Activated CD4-positive, CD25-positive, alpha-beta regulatory T cell treated with anti-CD3 and anti-CD28 coated beads, Interleukin-2, amount 50 U/mL, for 24 hours (primary cell): ENCODE data around the gene TMEM51.
"Not testable (repeated sequence)": the region's sequence is repeated elsewhere in the genome, so short reads cannot be mapped to it uniquely, and the experiment has no call there.

Experiments
- ATAC-seq, 2 donors: fragments of 150-1000 bp; cut with Tn5 transposase; one replicate each; pipeline ENCODE4 v1.10.0; 2021; ENCODE audit warnings: mild to moderate bottlenecking in 1 of 2, moderate library complexity in 1 of 2

Gene TMEM51

DNA sequence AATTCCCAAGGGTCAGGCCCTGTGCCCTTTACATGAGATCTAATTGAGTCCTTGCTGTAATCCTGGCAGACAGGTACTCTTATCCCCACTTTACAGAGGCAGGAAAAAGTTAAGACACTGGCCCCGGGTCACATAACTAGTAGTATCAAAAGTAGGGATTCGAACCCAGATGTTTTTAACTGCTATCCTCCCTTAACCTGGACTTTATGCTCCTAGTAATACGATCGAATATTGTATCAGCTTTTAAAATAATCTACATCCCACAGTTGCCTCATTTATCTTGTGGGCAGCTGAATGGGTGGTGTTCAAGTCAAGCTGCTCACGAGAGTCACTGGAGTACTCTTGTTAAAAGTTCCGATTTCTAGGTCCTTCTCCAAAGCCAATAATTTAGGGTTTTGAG, 25.5 kb upstream of the TMEM51 start:
- ATAC-seq, result no peak

DNA sequence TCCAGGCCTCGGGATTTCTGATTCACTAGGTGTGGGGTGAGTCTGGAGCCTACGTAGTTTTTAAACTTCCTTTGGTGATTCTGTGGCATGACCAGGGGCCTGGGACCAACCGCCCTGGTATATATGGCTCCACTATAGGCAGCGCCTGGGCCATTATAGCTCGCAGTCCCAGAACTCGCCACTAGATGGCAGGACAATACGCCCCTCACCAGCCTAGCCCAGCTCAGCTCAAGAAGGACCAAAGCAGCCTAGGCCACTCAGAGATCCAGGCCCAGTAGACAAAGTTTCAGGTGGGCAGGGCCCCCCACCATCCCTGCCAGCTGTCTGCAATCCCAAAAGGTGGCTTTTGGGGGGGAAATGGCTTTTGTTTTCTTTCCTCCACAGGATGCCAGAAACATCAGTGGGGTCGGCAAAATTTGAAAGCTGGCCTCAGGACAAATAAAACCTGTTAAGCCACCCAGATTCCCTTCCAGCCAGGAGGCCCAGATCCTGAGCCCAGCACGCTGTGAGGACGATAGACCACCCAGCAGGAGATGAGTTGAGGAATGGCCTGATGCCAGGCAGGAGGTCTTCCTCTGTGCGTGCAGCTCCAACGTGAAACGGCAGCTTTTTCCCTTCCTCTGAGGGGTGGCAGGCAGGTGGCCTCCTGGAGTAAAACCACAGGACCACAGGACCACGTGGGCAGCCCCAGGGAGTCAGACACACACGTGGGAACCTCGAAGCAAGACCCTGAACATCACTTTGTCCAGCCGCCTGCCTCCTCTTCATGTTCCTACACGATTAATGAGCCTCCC, 24.8 kb upstream of the TMEM51 start:
- ATAC-seq, result peak; percentile 81 to 89

DNA sequence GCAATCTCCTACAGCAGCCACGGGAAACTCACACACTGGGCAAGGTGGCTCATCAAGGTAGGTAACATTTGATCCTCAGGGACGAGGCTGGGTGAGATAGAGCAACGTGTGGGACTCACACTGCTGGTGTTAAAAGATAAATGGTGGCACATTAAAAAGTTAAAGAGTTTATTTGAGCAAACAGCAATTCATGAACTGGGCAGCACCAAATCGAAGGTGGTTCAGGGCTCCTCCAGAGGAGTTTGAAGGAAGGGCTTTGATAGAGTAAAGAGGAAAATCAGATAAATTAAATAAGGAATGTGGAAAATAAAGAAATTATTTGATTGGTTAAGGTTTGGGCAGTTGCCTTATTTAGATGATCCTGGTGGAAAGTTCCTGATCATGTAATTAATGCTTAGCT, 23.6 kb upstream of the TMEM51 start:
- no peak for ATAC-seq

DNA sequence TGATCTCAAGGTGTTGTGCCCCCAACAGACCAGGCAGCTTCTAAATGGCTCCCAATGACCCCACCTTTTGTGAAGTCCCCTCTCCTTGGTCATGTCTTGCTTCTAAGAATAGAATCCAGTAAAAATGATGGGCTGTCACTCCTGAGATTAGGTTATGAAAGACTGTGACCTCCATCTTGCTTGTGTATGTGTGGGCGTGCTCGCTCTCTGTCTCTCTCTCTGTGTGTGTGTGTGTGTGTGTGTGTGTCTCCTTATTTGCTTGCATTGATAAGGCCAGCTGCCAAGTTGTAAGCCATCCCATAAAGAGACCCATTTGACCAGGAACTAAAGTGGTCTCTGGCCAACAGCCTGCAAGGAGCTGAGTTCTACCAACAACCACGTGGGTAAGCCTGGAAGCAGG, 22.9 kb upstream of the TMEM51 start:
- ATAC-seq, result no peak

DNA sequence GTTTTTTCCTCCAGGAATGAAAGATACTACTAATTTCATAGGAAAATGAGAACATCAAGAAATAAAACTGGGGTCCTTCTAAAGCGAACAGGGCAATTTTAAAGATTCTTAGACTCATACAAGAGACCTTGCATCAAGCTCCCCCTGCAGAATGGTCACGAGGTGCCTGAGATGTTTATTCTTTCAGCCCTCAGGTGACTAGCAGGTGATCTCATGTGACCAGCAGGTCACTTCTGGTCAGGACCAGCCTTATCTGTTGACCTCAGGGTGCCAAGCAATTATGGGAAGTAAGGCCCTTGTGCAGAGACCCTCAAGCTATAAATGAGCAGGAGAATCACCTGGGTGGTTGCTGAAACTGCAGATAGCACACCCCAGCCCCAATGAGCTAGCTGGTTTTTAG, 20.6 kb upstream of the TMEM51 start:
- no peak for ATAC-seq

DNA sequence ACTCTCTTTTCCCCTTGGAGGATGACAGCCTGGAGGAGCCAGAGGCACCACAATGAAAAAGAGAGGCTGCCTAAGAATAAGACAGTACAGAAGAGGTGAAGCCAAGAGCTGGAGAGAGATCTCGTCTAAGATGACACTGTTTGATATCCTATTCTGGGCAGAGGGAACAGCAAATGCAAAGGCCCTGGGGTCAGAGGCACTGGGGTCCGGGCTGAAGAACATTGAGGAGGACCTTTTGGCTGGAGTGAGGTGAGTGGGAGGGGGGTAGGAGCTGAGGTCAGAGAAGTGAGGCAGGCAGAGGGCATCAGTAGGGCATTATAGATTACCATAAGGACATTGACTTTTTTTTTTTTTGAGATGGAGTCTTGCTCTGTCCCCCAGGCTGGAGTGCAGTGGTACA, 19.3 kb upstream of the TMEM51 start:
- ATAC-seq, result no peak

DNA sequence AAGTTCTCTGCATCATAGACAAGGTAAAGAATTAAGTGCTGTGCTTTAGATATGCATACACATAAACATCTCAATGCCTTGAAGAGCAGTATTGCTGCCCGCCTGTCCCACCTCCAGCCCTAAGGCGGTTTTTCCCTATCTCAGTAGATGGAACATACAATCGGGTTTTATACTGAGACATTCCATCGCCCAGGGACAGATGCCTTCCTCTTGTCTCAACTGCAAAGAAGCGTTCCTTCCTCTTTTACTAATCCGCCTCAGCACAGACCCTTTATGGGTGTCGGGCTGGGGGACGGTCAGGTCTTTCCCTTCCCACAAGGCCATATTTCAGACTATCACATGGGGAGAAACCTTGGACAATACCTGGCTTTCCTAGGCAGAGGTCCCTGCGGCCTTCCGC, 17.9 kb upstream of the TMEM51 start:
- ATAC-seq, result not testable (repeated sequence)

DNA sequence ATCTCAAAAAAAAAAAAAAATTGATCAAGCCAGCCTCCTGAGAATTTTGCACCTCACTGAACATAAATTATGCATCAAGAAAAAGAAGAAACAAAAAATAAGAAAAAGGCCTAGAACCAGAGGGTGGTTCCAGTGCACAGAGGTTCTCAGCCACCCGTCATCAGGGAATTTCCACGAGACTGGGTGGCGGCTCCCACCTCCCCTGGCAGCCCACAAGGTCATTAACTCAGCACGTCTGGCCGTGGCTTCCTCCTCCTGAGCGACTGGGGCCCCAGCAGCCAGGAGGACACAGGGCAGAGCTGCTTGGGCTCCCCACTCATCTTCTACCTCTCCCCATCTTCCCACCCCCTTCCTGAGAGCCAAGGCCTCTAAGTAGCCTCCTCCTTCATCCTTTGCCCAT, 15.7 kb upstream of the TMEM51 start:
- peak in 1 of 2 donors; percentile 24 for ATAC-seq

DNA sequence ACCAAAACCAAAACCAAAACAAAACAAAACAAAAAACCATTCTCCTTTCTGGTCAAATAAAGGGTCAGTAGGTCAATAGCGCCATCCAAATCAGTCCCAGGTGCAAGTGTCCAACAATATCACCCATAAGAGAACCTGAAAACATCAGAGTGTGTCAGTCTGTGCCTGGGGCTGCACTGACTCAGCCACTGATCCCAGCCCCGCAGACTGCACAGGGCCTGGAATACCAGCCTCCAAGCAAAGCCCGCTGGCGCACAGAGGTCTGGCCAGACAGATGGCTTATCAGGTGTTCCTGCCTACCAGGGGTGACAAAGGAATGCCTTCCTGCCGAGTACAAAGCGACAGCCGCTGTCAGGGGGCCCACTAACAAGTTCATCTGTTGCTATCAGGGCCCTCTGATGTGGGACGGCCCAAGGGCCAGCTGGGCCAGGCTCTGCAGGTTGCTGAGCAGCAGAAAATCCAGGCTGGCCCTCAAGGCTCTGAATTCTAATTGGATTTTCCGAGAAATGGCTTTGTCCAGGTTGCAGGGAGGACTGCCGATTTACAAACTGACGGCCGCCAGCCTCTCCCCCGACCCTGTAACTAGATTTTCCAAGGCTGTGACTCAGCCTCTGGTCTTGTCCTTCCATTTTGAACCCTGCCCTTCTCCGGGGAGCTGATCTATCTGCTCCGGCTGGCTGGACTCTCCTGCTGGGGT, 13.7 kb upstream of the TMEM51 start:
- no peak for ATAC-seq

DNA sequence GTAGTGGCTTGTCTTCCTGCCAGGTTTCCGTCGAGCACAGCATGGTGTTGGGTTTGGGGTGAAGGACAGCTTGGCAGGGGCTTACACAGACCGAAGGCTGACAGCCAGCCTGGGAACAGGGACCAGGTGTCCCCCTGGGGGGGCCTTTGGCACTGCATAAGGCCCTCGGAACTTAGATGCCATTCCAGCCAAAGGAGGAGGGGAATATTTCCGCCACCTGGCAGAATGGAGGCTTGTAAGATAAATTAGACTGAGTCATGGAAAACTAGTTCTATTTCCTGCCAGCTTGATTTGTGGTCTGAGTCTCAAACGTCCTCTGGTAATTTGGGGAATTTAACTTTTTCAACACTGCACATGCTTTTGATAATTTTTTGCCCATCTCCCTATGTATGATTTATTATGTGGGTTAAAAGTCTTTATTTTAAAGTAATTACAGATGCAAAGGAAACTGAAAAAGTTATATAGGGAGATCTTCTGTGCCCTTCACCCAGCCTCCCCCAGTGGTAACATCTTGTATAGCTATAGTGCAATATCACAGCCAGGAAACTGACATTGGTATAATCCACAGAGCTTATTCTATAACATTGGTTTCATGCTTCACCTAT, 11.5 kb upstream of the TMEM51 start:
- ATAC-seq, result no peak

DNA sequence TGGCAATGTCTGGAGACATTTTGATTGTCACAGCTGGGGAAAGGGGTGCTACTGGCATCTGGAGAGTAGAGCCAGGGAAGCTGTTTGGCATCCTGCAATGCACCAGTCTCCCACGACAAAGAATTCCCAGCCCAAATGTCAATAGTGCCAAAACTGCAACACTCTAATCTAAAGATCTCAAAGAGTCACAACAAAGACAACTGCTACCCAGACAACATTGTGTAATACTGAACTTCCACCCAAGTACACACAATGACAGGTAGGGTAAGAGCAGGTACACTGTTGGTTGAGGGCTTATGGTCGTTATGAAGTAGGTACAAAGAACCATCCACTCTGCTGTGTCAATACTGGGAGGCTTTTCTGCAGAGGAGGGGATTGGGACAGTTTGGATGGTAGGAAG, 8.2 kb upstream of the TMEM51 start:
- no peak for ATAC-seq

DNA sequence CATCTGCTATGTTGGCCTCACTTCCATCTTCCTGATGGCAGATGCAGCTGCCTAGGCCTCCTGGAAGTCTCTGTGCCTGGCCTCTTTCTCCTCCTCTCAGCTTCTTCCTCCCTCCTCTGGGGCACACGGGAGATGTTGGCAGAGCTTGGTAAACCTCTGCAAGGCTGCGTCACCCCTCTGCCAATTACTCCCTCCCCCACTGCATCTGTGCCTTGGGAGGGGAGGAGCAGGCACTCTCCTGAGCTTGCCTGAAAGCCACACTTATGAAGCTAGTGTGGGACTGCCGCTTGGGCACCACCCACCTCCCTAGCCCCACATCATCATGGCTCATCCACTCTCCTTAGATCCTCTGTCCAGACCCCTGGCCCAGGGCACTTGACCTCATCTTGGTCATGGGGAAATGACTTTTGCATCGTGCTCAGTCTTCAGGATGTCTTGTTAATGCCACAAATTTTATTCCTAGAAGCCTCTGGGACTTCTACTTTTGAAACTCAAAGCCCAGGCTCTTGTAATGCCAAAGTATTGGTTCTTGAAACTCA, 7.3 kb upstream of the TMEM51 start:
- no peak for ATAC-seq

DNA sequence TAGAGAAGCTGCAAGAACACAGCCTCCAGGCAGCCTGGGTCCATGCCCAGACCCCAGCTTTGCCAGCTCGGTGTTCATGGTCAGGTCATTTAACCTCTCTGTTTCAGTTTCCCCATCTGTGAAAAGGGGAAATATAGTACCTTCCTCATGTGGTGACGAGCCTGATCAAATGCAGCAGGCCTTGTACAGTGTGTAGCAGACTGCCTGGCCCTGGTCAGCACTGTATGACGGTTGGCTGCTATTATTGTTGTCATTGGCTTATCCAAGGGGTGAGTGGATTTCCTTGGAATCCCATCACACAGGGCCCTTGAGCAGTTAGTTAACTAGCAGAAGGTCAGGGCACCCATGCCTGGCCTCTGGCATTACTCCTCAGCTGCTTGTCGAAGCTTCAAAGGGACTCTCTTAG, 6.6 kb upstream of the TMEM51 start:
- ATAC-seq, result no peak

DNA sequence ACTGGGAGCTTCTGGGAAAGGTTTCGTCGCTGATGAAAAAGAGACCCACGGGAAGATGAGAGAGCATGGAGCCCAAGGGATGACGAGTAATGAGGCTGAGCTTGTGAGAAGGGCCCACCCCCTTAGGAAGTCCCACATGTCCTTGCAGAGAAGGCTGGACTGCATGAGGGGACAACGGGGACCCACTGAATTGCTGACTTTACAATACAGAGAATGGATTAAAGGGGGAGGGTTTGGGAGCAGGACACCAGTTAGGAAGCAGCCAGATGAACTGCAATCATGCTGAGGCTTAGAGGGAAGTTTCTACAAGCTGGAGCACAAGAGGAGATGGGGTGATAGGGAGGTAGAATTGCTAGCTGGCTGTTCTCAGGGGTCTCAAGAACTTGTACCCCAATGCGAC, 5.5 kb upstream of the TMEM51 start:
- ATAC-seq, result no peak

DNA sequence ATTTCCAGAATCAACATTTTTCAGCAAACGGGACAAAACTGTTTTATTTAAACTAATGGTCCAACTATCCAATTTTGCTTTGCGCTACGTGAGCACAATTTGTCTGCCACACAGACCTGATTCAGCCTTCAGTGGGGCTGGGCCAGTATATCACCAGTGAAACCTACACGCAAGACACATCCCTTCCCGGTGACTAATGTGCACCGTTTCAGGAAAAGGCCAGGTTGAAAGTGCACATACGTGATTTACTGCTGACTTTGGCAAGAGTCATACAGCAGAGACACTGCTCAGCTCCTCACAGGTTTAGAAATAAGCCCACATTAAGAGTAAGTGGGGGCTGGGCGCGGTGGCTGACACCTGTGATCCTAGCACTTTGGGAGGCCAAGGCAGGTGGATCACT, 5.1 kb upstream of the TMEM51 start:
- no peak for ATAC-seq

DNA sequence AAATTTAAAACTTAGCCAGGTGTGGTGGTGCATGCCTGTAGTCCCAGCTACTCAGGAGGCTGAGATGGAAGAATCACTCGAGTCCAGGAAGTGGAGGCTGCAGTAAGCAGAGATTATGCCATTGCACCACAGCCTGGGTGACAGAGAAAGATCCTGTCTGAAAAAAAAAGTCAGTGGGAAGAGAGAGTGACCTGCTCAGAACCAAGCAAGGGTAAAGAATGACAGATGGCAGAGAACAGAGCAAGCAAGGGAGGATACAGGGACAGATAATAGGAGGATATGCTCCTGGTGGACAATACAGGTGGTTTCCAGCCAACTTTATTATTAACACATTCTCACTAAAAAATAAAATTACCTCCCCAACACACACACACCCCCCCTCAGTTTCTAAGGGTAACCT, 4.6 kb upstream of the TMEM51 start:
- ATAC-seq, result no peak

DNA sequence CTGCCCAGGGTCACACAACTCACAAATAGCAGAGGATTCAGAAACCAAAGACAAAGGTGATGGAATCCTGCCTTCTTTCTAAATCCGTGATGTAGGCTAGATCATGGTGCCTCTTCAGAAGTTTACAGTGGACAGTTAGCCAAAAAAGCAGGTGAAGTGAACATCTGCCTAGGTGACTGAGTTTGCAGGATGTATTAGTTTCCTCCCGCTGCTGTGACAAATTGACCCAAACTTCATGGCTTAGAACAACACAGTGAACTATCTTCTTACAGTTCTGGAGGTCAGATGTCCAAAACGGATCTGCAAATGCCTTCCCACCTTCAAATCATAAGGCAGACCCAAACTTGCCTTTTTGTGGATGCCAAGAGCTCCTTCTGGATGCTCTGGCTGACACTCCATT, 3.2 kb upstream of the TMEM51 start:
- ATAC-seq, result no peak

DNA sequence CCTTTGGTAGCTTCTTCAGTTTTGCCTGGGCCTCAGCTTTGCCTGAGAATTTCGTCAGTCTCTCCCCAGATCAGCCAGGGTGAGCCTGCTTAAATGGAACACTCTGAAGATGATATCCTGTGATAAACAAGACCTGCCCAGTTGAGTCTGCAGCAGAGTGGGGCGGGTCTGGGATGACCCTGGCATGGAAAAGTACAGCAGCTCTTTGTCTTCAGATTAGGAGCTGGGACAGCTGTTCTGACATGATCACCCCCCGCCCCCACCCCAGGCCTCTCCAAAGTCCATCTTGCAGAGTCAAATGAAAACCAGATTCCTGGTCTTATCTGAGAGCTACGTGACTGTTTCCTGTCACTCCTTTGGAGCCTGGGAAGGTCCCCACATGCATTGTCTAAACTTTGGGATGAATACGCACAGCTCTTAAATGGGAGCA, 2.2 kb upstream of the TMEM51 start:
- ATAC-seq, result no peak

DNA sequence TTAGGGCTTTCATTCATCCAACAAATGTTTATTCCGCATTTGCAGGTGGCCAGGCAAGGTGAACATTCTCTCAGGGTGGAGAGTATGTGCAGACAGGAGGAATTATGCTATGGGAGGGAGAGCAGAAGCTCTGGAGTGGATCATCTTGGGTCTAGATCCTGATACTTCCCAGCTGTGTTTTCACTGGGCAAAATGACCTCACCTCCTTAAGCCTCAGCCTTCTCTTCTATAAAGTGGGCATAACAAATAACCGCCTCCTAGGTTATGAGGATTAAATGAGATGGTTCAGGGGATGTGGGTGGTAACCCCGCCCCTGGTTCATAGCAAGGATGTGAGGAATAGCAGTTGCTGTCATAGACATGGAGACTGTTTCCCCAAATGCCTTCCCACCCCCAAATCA, 1.7 kb upstream of the TMEM51 start:
- ATAC-seq, result no peak

DNA sequence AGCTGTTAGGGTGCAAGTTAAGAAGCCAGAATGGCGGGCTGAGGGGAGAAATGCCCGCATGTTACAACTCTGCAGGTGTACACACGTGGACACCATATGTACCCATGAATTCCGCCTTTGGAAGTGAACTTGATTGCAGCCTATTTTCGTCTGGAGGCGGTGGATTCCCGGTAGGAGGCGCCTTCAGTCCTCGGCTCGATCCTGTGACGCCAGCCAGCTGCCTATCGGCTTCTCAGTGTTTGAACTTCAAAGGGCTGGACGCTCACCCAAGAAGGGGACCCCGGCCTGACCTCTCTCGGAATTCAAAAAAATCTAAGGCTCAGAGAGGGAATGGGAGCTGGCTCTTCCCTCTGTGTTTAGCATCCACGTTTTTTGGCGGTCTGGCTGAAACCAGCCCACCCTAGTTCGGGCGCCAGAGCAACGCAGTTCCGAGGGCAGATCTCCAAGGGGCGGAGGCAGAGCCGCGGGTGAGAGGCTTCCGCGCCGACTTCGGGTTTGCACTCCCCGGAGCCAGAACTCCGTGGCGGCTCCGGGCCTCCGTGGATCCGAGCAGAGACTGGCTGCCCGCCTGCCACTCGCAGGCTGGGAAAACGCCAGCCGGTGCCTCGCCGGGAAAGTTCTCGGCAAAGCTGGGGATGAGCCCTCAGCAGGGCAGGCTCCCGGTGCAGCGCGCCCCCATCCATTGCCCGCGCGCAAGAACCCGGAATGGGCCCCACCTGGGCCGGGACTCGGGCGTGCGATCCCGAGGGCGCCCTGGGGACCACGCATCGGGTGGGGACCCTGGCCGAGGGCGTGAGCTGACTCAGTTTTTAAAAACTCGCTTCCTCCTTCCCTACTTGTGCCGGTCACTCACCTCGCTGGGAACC, 996 bp upstream of the TMEM51 start:
- no peak for ATAC-seq

DNA sequence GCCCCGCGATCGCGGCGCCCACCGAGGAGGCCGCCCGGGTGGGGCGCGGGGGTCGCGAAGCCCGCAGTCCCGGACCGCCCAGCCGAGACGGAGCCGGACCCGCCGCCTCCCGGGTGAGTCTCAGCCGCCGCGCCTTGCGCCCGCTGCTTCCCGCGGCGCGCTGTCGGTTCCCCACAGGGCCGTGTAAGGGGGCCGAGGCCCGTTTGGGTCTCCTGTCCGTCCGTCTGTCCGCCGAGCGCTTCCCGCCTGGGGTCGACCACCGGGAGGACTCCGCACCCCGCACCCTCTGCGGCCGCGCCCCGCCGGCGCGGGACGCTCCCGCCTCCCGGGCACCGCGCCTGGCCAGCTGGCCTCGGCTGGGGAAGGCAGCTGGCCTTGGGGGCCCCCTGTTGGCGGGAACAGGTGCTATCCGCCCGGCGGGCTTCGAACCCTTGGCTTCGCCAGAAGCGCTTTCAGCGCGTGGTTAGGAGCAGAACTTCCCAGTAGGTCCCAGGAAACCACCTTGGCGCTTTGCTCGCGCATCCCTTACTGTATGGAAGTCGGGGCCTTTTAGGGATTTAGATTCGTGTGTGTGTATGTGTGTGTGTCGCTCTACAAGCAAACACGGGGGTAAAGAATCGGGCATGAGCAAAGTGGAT, 414 bp downstream of the TMEM51 start:
- ATAC-seq, result no peak

DNA sequence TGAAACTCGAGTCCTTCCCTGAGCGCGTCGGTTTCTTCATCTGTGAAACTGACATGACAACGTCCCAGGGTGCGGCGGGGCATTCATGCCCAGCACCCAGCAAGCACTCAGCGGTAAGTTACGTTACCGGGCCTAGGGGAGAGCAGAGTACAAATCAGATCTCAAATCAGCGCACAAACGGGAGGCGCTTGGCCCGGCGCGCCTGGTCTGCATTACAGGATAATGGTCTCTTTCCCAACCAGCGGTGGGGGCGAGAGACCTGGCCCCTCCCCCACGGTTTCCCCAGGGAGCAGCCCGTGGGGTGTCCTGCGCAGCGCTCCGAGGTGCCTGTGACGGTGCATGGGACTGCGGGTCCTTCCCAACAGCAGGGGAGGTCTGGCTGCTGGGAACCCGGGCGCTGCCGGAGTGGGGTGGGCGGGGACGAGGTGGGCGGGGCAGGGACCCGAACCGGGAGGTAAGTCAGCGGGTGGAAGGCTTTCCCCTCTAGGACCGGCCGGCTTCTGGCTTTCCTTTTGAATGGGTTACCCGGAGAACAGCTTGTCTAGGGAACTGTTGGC, 1.0 kb downstream of the TMEM51 start:
- no peak for ATAC-seq
